OCI-LY3 (cell line): ENCODE data around the gene KANK4.

Source experiments
- EZH2phosphoT487 ChIP-seq: fragments of 200-600 bp; shearing (Covaris generic); IDR thresholded peaks from 2 replicates; pipeline ENCODE4 v1.6.1; 2018; ENCODE audit warnings: antibody characterized with exemption, mixed run types, low read depth
- TF ChIP-seq, protein P1 (sequence below): fragments of 200-600, 300-600 bp; sonication (generic); IDR thresholded peaks from 2 replicates; pipeline ENCODE4 v1.5.1; 2014; ENCODE audit warnings: antibody characterized with exemption, low read length, low read depth

DNA sequence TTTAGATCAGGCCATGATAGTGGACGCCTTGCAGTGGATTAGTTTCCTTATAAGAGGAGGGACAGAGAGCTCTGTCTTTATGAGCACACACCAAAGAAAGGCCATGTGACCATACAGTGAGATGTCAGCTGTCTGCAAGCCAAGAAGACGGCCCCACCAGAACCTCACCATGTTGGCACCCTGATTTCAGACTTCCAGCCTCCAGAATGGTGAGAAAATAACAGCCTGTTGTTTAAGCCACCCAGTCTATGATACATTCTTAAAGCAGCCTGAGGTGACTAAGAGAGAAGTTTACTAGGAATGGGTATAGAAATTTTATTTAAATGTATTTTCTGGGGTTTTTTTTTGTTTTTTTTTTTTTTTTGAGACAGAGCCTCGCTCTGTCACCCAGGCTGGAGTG is 95.1 kb downstream of the KANK4 start:
- TF ChIP-seq, protein P1, sequence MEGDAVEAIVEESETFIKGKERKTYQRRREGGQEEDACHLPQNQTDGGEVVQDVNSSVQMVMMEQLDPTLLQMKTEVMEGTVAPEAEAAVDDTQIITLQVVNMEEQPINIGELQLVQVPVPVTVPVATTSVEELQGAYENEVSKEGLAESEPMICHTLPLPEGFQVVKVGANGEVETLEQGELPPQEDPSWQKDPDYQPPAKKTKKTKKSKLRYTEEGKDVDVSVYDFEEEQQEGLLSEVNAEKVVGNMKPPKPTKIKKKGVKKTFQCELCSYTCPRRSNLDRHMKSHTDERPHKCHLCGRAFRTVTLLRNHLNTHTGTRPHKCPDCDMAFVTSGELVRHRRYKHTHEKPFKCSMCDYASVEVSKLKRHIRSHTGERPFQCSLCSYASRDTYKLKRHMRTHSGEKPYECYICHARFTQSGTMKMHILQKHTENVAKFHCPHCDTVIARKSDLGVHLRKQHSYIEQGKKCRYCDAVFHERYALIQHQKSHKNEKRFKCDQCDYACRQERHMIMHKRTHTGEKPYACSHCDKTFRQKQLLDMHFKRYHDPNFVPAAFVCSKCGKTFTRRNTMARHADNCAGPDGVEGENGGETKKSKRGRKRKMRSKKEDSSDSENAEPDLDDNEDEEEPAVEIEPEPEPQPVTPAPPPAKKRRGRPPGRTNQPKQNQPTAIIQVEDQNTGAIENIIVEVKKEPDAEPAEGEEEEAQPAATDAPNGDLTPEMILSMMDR, result no peak
- no peak for TF ChIP-seq EZH2phosphoT487
